Mesenchymal stem cell (in vitro differentiated cells and primary cell): ENCODE results near the gene HIVEP2.
A peak's percentile ranks its signal among the peaks of the same experiment; 100 is the strongest.

Source experiments
- DNase-seq: peaks from one replicate; pipeline ENCODE4 v3.0.0-alpha.2; 2013
- H2AFZ ChIP-seq: one replicate; pipeline ENCODE4 v1.6.1; 2013; ENCODE audit warnings: low read depth, mild to moderate bottlenecking, control low read depth, inconsistent platforms, low read length, moderate library complexity
- H2AK5ac ChIP-seq: 2 replicates; pipeline ENCODE4 v1.6.1; 2013; ENCODE audit warnings: low read length, moderate library complexity, mild to moderate bottlenecking, inconsistent platforms; ENCODE audit not compliant: severe bottlenecking
- H2BK120ac ChIP-seq: one replicate; pipeline ENCODE4 v1.6.1; 2013; ENCODE audit warnings: low read depth, mild to moderate bottlenecking, inconsistent platforms, low read length, moderate library complexity
- H2BK12ac ChIP-seq, 2 experiments: one replicate each; pipeline ENCODE4 v1.6.1; 2013; ENCODE audit warnings: inconsistent platforms in 2 of 2, low read length in 2 of 2, mild to moderate bottlenecking in 2 of 2, moderate library complexity in 2 of 2, control low read depth in 1 of 2
- H2BK15ac ChIP-seq: one replicate; pipeline ENCODE4 v1.6.1; 2013; ENCODE audit warnings: mild to moderate bottlenecking, low read depth, inconsistent platforms; ENCODE audit not compliant: poor library complexity, severe bottlenecking
- H2BK5ac ChIP-seq: 2 replicates; pipeline ENCODE4 v1.6.1; 2013; ENCODE audit warnings: low read depth, mild to moderate bottlenecking, low read length, control low read depth, inconsistent platforms; ENCODE audit not compliant: poor library complexity, severe bottlenecking
- H3K14ac ChIP-seq, 2 experiments: one replicate each; pipeline ENCODE4 v1.6.1; 2013; ENCODE audit warnings: inconsistent platforms in 2 of 2, low read length in 2 of 2, control low read depth in 1 of 2, mild to moderate bottlenecking in 1 of 2, moderate library complexity in 1 of 2
- H3K18ac ChIP-seq, 2 experiments: one replicate each; pipeline ENCODE4 v1.6.1; 2013; ENCODE audit warnings: inconsistent platforms in 2 of 2, low read length in 2 of 2, control low read depth in 1 of 2, low read depth in 1 of 2, mild to moderate bottlenecking in 1 of 2
- H3K23ac ChIP-seq, 2 experiments: one replicate each; pipeline ENCODE4 v1.6.1; 2013; ENCODE audit warnings: inconsistent platforms in 2 of 2, low read length in 2 of 2, mild to moderate bottlenecking in 2 of 2, moderate library complexity in 2 of 2, control low read depth in 1 of 2
- H3K27ac ChIP-seq: 2 replicates; pipeline ENCODE4 v1.5.1; 2013; ENCODE audit warnings: mild to moderate bottlenecking, moderate library complexity, low read length, control low read depth, inconsistent platforms; ENCODE audit not compliant: poor library complexity, severe bottlenecking
- H3K27me3 ChIP-seq, 2 experiments: 2 replicates each; pipeline versions ENCODE4 v1.6.1 to v1.7.0; 2013; ENCODE audit warnings: low read length in 2 of 2, mild to moderate bottlenecking in 2 of 2, moderate library complexity in 2 of 2, control low read depth in 1 of 2, inconsistent platforms in 1 of 2; ENCODE audit not compliant: control insufficient read depth in 1 of 2, insufficient read depth in 1 of 2
- H3K36me3 ChIP-seq, 2 experiments: 2 replicates each; pipeline versions ENCODE4 v1.6.1 to v1.7.0; 2013; ENCODE audit warnings: low read length in 2 of 2, control low read depth in 1 of 2, inconsistent platforms in 1 of 2, low read depth in 1 of 2, mild to moderate bottlenecking in 1 of 2; ENCODE audit not compliant: insufficient read depth in 2 of 2, control insufficient read depth in 1 of 2
- H3K4ac ChIP-seq, 2 experiments: one replicate each; pipeline ENCODE4 v1.6.1; 2013; ENCODE audit warnings: inconsistent platforms in 2 of 2, low read length in 2 of 2, mild to moderate bottlenecking in 2 of 2, moderate library complexity in 2 of 2, control low read depth in 1 of 2, low read depth in 1 of 2
- H3K4me1 ChIP-seq: 2 replicates; pipeline ENCODE4 v1.6.1; 2013; ENCODE audit warnings: low read depth, low read length, control low read depth; ENCODE audit not compliant: control insufficient read depth, insufficient read depth
- H3K4me2 ChIP-seq: 2 replicates; pipeline ENCODE4 v1.6.1; 2013; ENCODE audit warnings: low read length, mild to moderate bottlenecking, inconsistent platforms; ENCODE audit not compliant: poor library complexity, severe bottlenecking
- H3K4me3 ChIP-seq, 2 experiments: 2 replicates each; pipeline versions ENCODE4 v1.5.1 to v1.7.0; 2013; ENCODE audit warnings: low read length in 2 of 2, mild to moderate bottlenecking in 2 of 2, control low read depth in 1 of 2, low read depth in 1 of 2; ENCODE audit not compliant: insufficient read depth in 1 of 2
- H3K79me1 ChIP-seq: replicated peaks from 2 replicates; pipeline ENCODE4 v1.6.1; 2013; ENCODE audit warnings: mild to moderate bottlenecking, control low read depth, low read length, inconsistent platforms; ENCODE audit not compliant: poor library complexity, severe bottlenecking
- H3K9ac ChIP-seq: 2 replicates; pipeline ENCODE4 v1.7.0; 2013; ENCODE audit warnings: mild to moderate bottlenecking, low read length, moderate library complexity
- H3K9me3 ChIP-seq: 2 replicates; pipeline ENCODE4 v1.7.0; 2013; ENCODE audit warnings: mild to moderate bottlenecking, low read length; ENCODE audit not compliant: control insufficient read depth
- H4K8ac ChIP-seq: one replicate; pipeline ENCODE4 v1.6.1; 2013; ENCODE audit warnings: inconsistent platforms, mild to moderate bottlenecking, low read length, moderate library complexity
- H4K91ac ChIP-seq: one replicate; pipeline ENCODE4 v1.6.1; 2013; ENCODE audit warnings: mild to moderate bottlenecking, low read length, inconsistent platforms
- WGBS: methylation state at CpG from one replicate; pipeline ENCODE4 v1.1.7; 2013; ENCODE audit warnings: mixed read lengths; 5-methylcytosine and 5-hydroxymethylcytosine counted together

HIVEP2 gene

GRCh38 chr6:142888456-142888855 is 56.5 kb downstream of the HIVEP2 start:
- no peak for DNase-seq
- H3K4ac ChIP-seq: no peak overlapping the region
- no peak overlapping the region for H2AFZ ChIP-seq
- no peaks in the 10 kb centered on the region for H3K27me3 ChIP-seq
- no peak overlapping the region for H4K8ac ChIP-seq
- no peaks in the 10 kb centered on the region for H3K4me1 ChIP-seq
- no peak overlapping the region for H3K23ac ChIP-seq
- WGBS: 97% methylated on average over 1 of the region's 1 CpG
- no peak overlapping the region for H3K9ac ChIP-seq
- H2BK15ac ChIP-seq: no peak overlapping the region
- no peak overlapping the region for H3K4me3 ChIP-seq
- no peak overlapping the region for H3K4me2 ChIP-seq
- no peak overlapping the region for H2BK12ac ChIP-seq
- H2AK5ac ChIP-seq: no peak overlapping the region
- no peak overlapping the region for H3K18ac ChIP-seq
- H4K91ac ChIP-seq: no peak overlapping the region
- no peaks in the 10 kb centered on the region for H3K9me3 ChIP-seq
- H3K14ac ChIP-seq: no peak overlapping the region
- H2BK120ac ChIP-seq: no peak overlapping the region
- no peaks in the 10 kb centered on the region for H3K36me3 ChIP-seq
- H3K79me1 ChIP-seq: peaks cover 8% of the 10 kb centered on the region
- no peak overlapping the region for H3K27ac ChIP-seq
- no peak overlapping the region for H2BK5ac ChIP-seq

GRCh38 chr6:142887517-142887916 is 57.5 kb downstream of the HIVEP2 start:
- Histone ChIP-seq H3K18ac (no peak overlapping the region), H2BK15ac (no peak overlapping the region), H3K9ac (peak overlapping the region; percentile 11), H3K14ac (no peak overlapping the region), H2BK12ac (no peak overlapping the region), H2AFZ (no peak overlapping the region), H3K23ac (no peak overlapping the region), H2AK5ac (no peak overlapping the region), H3K27ac (no peak overlapping the region), H3K4me2 (no peak overlapping the region), H2BK120ac (no peak overlapping the region), H4K91ac (no peak overlapping the region), H2BK5ac (no peak overlapping the region), H3K9me3 (no peaks in the 10 kb centered on the region), H4K8ac (no peak overlapping the region), H3K36me3 (no peaks in the 10 kb centered on the region), H3K4ac (no peak overlapping the region), H3K4me3 (no peak overlapping the region), H3K4me1 (no peaks in the 10 kb centered on the region), H3K79me1 (peaks cover 6% of the 10 kb centered on the region), H3K27me3 (no peaks in the 10 kb centered on the region)
- no peak for DNase-seq
- 100% methylated on average over 1 of the region's 3 CpGs for WGBS

GRCh38 chr6:142886431-142887170 is 58.4 kb downstream of the HIVEP2 start:
- Histone ChIP-seq H2BK12ac (no peak overlapping the region), H3K14ac (no peak overlapping the region), H2BK120ac (no peak overlapping the region), H4K8ac (no peak overlapping the region), H3K27me3 (no peaks in the 10 kb centered on the region), H3K4me2 (no peak overlapping the region), H2BK15ac (no peak overlapping the region), H3K4me1 (no peaks in the 10 kb centered on the region), H2AFZ (no peak overlapping the region), H2BK5ac (no peak overlapping the region), H2AK5ac (no peak overlapping the region), H3K23ac (no peak overlapping the region), H3K9ac (peak overlapping the region; percentile 85), H3K18ac (no peak overlapping the region), H3K4me3 (no peak overlapping the region), H3K27ac (no peak overlapping the region), H3K9me3 (no peaks in the 10 kb centered on the region), H4K91ac (no peak overlapping the region), H3K79me1 (peaks cover 8% of the 10 kb centered on the region), H3K36me3 (no peaks in the 10 kb centered on the region), H3K4ac (no peak overlapping the region)
- WGBS: 57% methylated on average over 2 of the region's 4 CpGs
- DNase-seq: peak; percentile 60

- Histone ChIP-seq H2AFZ (no peak overlapping the region), H3K4me2 (peak overlapping the region; percentile 16), H3K23ac (no peak overlapping the region), H4K91ac (no peak overlapping the region), H2AK5ac (no peak overlapping the region), H3K4me1 (no peaks in the 10 kb centered on the region), H2BK15ac (peak overlapping the region; percentile 75), H3K4ac (peak overlapping the region in 1 of 2 experiments; percentile 59), H2BK12ac (peak overlapping the region in 1 of 2 experiments; percentile 7), H4K8ac (no peak overlapping the region), H2BK5ac (no peak overlapping the region), H3K14ac (no peak overlapping the region), H3K4me3 (peak overlapping the region in 1 of 2 experiments; percentile 76), H3K79me1 (peaks cover 10% of the 10 kb centered on the region), H3K27me3 (no peaks in the 10 kb centered on the region), H3K9me3 (no peaks in the 10 kb centered on the region), H3K9ac (peak overlapping the region; percentile 85), H2BK120ac (no peak overlapping the region), H3K18ac (no peak overlapping the region), H3K27ac (peak overlapping the region; percentile 73), H3K36me3 (peaks cover 0 to 1% of the 10 kb centered on the region in 2 experiments)
- DNase-seq: peak; percentile 99
- WGBS: 12% methylated on average over 8 of the region's 10 CpGs
Observed at GRCh38 chr6:142885182-142885867, 59.7 kb downstream of the HIVEP2 start.
